Adrenal gland (tissue), 12 donors: ENCODE measurements around the gene HERC6. TPM values are rescaled to one million over a fixed set of nuclear protein-coding genes. Genes with fewer than 3 reads are reported as not detected.

Experiments
- DNase-seq, 7 donors: peaks; one replicate each; pipeline ENCODE4 v3.0.0-alpha.2; 2019 to 2020
- H3K27ac ChIP-seq, 5 donors: fragments of 200-600 bp; sonication (generic) in 4 of 5; 1 replicate in 3 of 5; 2 replicates in 2 of 5; pipeline versions ENCODE4 v1.5.1 to v1.8.0; 2016 to 2020; ENCODE audit warnings: mild to moderate bottlenecking in 1 of 5
- H3K27me3 ChIP-seq: fragments of 200-600 bp; 2 replicates; pipeline ENCODE4 v1.8.0; 2021
- H3K36me3 ChIP-seq, 2 donors: fragments of 200-600 bp; replicated peaks in 1 of 2; 1 replicate in 1 of 2; 2 replicates in 1 of 2; pipeline versions ENCODE4 v1.5.1 to v1.8.0; 2018 to 2022
- H3K4me1 ChIP-seq, 2 donors: fragments of 200-600 bp; replicated peaks in 1 of 2; 1 replicate in 1 of 2; 2 replicates in 1 of 2; pipeline versions ENCODE4 v1.5.1 to v1.8.0; 2018 to 2021
- H3K4me3 ChIP-seq, 4 donors: fragments of 200-600 bp; sonication (generic) in 3 of 4; one replicate each; pipeline ENCODE4 v1.5.1; 2016 to 2018
- H3K9me3 ChIP-seq, 3 donors: fragments of 200-600 bp; sonication (generic) in 1 of 3; replicated peaks in 1 of 3; 1 replicate in 2 of 3; 2 replicates in 1 of 3; pipeline versions ENCODE4 v1.5.1 to v1.8.0; 2016 to 2021
- POLR2A ChIP-seq, 2 donors: fragments of 450-650 bp; IDR thresholded peaks; one replicate each; pipeline ENCODE4 v1.6.1; 2017; ENCODE audit warnings: antibody characterized with exemption in 2 of 2, mild to moderate bottlenecking in 2 of 2, moderate library complexity in 1 of 2
- WGBS, 4 donors: extraction: QIAGEN DNeasy Blood & Tissue Kit in 2 of 4; methylation state at CpG; one replicate each; pipeline versions ENCODE4 v1.1.5 to v1.1.7; 2013 to 2017; 5-methylcytosine and 5-hydroxymethylcytosine counted together
- intact Hi-C, 2 donors: fragments of 100-400 bp; cut with DNase I; formaldehyde crosslinking; loops; one replicate each; pipeline versions ENCODE4 v1.14.1 to v1.15.0; 2022 to 2023
- polyA plus RNA-seq, 3 donors: library from polyadenylated mRNA; stranded (reverse); fragments of 200-250 nt in 2 of 3; fragments of 350-450 nt in 1 of 3; fragmentation: Illumina TruSeq in 1 of 3; extraction: RNeasy Lipid Tissue Mini Kit (QIAGEN cat#74804) in 1 of 3; gene quantifications; one replicate each; pipeline ENCODE4 v1.2.3, GENCODE V29; 2013 to 2014
- total RNA-seq, 9 donors: library from RNA; depleted of rRNA in 4 of 9; stranded (reverse); fragments of >200 nt in 4 of 9; fragments of 120-200 nt in 1 of 9; fragmentation: NEBNext Ultra II Directional in 1 of 9; extraction: Animal tissue kit (Norgen Biotek cat#: 25700) in 1 of 9; gene quantifications; one replicate each; pipeline versions ENCODE4 v1.1.0 to v1.2.4, GENCODE V29; 2013 to 2023
- TF ChIP-seq, protein P1 (sequence below), 6 experiments: fragments of 450-650 bp in 4 of 6; fragments of 200-600 bp in 2 of 6; sonication (generic) in 1 of 6; IDR thresholded peaks; 1 replicate in 5 of 6; 2 replicates in 1 of 6; pipeline versions ENCODE4 v1.5.1 to v1.8.0; 2016 to 2021; ENCODE audit warnings: antibody characterized with exemption in 6 of 6, mild to moderate bottlenecking in 2 of 6, moderate library complexity in 1 of 6
- donor health status: healthy with polysubstance abuse.
- donor health status: Bipolar disorder and iron deficiency.
- donor health status: DM: yes; HTN: yes; CAD: no.
- donor health status: DM: no; HTN: no; CAD: no.
- donor health status: DM: no; HTN: no; CAD: no.
- donor health status: DM: yes; HTN: yes; CAD: no.

HERC6 gene
- total and polyA plus RNA-seq, 12 donors = 3.8 to 15.9 (median 11.9) TPM

- no peak overlapping the region for H3K4me3 ChIP-seq
- no peak for DNase-seq
- 96 to 100% (median 98%) methylated on average over 1 of the region's 1 CpG for WGBS, 4 donors
- no peaks in the 10 kb centered on the region for H3K27me3 ChIP-seq
- TF ChIP-seq, protein P1, sequence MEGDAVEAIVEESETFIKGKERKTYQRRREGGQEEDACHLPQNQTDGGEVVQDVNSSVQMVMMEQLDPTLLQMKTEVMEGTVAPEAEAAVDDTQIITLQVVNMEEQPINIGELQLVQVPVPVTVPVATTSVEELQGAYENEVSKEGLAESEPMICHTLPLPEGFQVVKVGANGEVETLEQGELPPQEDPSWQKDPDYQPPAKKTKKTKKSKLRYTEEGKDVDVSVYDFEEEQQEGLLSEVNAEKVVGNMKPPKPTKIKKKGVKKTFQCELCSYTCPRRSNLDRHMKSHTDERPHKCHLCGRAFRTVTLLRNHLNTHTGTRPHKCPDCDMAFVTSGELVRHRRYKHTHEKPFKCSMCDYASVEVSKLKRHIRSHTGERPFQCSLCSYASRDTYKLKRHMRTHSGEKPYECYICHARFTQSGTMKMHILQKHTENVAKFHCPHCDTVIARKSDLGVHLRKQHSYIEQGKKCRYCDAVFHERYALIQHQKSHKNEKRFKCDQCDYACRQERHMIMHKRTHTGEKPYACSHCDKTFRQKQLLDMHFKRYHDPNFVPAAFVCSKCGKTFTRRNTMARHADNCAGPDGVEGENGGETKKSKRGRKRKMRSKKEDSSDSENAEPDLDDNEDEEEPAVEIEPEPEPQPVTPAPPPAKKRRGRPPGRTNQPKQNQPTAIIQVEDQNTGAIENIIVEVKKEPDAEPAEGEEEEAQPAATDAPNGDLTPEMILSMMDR (IDR thresholded peaks at IDR 0.05) = no peak
- no peak for TF ChIP-seq POLR2A (IDR thresholded peaks at IDR 0.05)
- intact Hi-C loops = no loop called here
- H3K36me3 ChIP-seq = no peaks in the 10 kb centered on the region
- no peak overlapping the region for H3K27ac ChIP-seq
- no peaks in the 10 kb centered on the region for H3K4me1 ChIP-seq
- H3K9me3 ChIP-seq = no peaks in the 10 kb centered on the region
These were observed 31.1 kb downstream of the HERC6 start for GRCh38 chr4:88409789-88410188.

DNA sequence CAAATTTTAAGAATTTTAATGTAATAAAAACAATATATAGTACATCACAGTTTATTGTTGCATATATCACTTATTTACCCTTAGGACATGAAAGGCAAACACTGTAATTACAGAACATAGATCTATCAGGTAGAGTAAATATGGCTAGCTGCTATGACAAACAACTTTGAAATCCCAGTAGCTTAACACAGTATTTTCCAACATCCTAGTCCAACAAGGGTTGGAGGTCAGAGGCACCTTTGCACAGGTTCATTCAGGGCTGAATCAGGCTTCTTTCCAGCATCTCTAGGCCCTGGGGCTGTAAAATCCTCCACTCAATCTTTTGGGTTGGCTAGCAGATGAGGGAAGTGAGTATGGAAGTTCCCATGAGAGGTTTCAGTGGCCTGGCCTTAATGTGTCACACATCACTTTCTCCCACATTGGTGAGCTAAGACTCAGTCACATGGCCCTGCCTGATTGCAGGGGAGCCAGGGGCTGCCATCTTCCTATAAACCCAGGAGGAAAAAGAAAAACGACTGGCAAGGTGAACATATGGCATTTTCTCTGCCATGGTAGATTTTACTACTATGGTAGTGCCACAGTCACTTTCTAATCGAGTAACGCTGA lies 32.9 kb downstream of the HERC6 start:
- Histone ChIP-seq H3K36me3 (no peaks in the 10 kb centered on the region), H3K27me3 (no peaks in the 10 kb centered on the region), H3K4me3 (no peak overlapping the region), H3K27ac (no peak overlapping the region), H3K9me3 (no peaks in the 10 kb centered on the region), H3K4me1 (no peaks in the 10 kb centered on the region)
- WGBS, 4 donors = 83 to 96% (median 88%) methylated on average over 3 of the region's 3 CpGs
- DNase-seq = no peak
- TF ChIP-seq POLR2A (IDR thresholded peaks at IDR 0.05) = no peak
- TF ChIP-seq, protein P1 (IDR thresholded peaks at IDR 0.05) = no peak
- intact Hi-C loops = no loop called here

DNA sequence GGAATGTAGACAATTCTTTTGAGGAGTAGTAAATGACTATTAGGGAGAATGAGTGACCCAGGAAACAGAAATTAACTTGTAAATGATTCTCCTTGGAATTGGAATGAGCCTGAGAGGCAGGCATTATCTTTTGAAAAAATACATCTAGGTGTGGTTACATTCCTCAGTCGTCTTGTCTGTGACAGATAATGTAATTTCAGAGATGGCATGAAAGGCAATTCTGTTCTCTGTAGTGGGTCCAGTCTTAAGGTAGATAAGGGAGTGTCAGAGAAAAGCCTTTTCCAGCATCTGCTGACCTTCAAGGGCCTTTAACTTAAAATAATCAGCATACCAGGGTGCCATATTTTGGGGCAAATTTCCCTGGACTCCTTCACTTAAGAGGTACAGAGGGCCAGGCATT lies 35.1 kb downstream of the HERC6 start:
- no peak overlapping the region for H3K4me3 ChIP-seq
- DNase-seq = no peak
- H3K27ac ChIP-seq = no peak overlapping the region
- WGBS, 4 donors = 85 to 92% (median 90%) methylated on average over 1 of the region's 1 CpG
- TF ChIP-seq POLR2A (IDR thresholded peaks at IDR 0.05) = no peak
- TF ChIP-seq, protein P1 (IDR thresholded peaks at IDR 0.05) = no peak
- no peaks in the 10 kb centered on the region for H3K9me3 ChIP-seq
- intact Hi-C loops = no loop called here
- H3K36me3 ChIP-seq = no peaks in the 10 kb centered on the region
- H3K4me1 ChIP-seq = no peaks in the 10 kb centered on the region
- H3K27me3 ChIP-seq = no peaks in the 10 kb centered on the region

- Histone ChIP-seq H3K4me1 (no peaks in the 10 kb centered on the region), H3K9me3 (no peaks in the 10 kb centered on the region), H3K27me3 (no peaks in the 10 kb centered on the region), H3K36me3 (no peaks in the 10 kb centered on the region), H3K27ac (no peak overlapping the region), H3K4me3 (no peak overlapping the region)
- WGBS, 4 donors = 71 to 81% (median 75%) methylated on average over 4 of the region's 4 CpGs
- DNase-seq = no peak
- intact Hi-C loops = no loop called here
- TF ChIP-seq POLR2A (IDR thresholded peaks at IDR 0.05) = no peak
- TF ChIP-seq, protein P1 (IDR thresholded peaks at IDR 0.05) = no peak
These were observed 36.1 kb downstream of the HERC6 start for GRCh38 chr4:88414755-88415154.
